ENCODE measurements around the gene KRT33A. TPM values are rescaled to one million over a fixed set of nuclear protein-coding genes. Genes with fewer than 3 reads are reported as not detected.

The KRT33A gene
- total RNA-seq, 1 donor from 2014 or later = 0.92 TPM

DNA sequence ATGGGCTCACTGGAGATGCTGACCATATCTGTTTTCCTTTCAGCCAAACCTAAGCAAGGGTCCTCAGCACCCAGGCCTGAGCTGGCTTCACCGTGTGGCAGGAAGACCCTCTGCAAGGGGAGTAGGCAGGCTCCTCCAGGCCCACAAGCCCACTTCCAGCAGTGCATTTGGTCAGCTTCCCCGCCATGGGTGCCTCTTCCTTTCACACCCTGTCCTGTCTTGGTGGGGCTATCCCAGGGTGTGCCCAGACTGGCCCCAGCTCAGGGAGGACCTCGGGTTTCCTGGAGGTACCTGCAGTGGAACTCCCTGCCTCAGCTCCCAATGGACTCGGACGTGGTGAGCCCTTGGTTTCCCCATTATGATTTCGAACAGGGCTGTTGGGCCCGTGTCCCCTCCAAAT, 22.4 kb downstream of the KRT33A start:
- no peak for ATAC-seq

DNA sequence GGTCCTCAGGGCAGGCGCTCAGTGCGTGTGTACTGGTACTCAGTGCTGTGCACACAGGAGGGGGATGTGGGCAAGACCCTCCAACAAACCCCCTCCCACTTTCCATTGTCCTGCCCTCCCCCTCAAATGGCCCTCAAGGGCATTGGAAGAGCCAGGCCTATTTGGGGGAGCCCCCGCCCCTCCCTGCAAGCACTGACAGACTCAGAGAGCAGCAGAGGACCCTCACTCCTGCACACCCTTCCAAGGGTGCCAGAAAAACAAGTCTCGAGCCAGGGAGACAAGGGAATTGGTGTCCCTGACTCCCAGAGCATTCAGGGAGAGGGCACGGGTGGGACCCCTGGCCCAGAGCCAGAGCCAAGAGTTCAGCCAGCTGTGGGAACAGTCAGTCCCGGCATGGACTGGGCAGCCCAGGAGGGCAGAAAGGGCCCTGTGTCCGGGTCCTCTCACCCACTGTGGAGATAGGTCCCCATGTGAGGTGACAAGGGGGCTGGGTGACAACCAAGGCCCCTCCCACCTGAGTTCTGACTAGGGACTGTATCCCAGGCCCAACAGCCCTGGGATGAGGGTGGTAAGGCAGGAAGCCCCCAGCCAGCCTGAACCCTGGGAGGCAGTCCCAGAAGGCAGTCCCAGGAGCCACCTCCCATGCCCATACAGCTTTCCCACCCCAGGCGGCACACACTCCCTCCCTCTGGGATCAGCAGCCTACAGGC, 23.1 kb downstream of the KRT33A start:
- ATAC-seq = no peak

DNA sequence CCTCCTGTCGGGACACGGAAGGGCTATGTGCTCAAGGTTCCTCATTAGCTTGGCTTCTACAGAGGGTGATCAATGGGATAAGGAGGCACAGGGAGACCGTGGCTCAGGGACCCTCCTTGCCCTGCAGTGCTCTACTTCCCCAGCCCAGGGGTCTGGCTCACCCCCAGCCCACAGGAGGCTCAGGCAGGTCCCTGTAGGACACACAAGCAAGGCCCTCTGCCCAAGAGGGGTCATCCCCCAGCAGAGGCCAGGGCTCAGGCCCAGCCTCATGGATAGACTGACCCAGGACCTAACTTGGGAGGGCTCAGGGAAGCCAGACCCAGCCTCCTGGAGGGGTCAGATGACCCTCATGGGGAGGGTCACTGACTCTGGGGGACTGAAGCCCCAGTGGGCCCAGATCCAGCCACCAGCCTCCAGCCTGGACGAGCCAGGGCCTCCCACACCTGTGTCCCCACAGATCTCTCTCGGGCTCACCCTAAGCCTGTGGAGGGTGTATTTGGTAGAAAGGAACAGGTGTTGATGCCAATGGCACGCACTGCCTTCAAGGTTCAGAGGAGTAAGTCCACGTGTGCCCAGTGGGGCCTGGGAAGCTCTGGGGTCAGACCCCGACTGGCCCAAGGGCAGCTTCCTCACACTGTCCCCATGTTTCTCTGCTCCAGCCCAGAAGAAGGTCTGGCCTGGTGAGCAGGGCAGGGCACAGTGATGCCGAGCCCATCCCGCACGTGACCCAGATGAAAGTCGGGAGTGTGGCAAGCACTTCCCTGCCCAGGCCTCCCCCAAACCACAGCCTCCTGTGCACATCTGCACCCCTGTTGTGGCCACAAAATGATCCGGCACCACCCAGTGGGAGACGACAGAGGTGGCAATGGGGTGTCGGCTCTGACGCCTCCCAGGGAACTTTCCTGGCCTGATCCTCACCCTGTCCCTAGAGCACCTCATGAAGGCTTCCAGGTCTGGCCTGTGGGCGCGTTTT, 24.2 kb downstream of the KRT33A start:
- ATAC-seq = no peak

DNA sequence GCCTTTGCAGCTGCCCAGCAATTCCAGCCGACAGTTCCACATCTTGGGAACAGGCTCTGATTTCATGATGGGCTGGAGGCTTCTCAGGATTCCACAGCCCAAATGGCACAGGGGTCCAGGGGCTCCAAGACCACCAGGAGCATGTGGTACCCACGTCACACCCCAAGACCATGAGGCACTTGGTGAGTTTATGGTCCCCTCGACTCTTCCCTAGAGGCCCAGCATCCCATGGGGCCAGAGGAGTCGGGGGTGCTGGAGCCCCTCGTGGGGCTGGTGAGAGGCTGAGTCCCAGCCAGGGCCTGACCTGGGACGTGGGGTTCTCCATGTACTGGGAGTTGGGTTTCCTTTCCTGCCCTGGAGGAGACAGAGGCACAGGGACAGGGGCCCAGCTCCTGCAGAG, 25.0 kb downstream of the KRT33A start:
- ATAC-seq = no peak

DNA sequence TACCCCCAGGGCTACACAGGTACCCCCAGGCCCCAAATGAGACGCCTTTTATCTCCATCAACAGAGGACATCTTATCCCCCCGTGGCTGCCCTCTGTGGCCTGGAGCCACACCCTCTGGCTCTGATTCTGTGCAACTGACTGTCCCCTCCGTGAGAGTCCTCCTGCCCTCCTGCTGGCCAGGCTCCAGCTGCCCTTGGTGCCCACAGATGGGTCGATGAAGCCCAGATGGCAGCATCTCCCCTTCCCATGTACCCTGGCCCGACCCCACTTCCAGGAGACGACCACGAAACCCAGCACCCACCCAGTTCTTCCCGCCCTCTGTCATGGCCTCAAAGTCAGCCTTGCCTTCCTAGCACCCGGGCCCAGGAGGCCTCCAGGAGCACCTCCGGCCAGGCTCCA, 25.5 kb downstream of the KRT33A start:
- no peak for ATAC-seq

DNA sequence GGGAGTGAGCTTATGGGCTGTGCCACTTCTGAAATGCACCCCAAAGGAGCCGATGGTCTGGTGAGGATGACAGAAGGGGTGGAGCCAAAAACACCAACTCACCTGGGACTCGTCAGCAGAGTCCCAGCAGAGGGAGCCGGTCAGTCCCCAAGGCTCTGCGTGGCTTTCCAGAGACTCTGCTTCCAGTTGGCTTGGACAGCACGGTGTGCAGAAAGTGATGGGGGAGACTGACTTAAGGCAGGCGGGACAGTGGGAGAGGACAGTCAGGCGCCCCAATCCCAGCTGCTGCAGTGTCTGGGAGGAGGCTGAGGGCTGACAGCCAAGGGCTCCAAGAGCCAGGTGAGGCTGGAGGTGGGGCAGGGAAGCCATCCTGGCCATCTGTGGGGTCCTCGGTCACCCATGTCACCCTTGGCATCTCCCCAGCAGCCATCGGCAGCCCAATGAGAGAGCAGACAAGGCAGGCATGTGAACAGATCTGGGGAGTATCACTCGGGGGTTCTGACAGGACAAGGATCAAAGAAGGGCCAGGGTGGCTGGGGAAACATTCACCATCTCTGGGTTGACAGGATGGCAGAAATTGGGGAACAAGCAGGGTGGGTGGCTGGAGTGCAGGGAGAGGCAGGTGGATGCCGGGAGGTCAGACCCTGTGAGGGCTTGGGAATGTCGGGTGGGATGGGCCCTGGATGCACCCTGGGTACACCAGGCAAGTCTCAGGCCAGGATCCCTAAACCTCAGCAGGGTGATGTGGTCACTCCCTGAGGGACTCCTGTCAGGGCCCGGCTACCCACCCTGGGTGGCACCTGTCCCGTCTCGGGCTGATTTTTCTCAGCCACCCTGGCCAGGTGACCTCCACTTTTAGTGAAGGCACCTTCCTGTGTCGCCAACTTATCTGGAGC, 26.2 kb downstream of the KRT33A start:
- peak; percentile 51 for ATAC-seq

DNA sequence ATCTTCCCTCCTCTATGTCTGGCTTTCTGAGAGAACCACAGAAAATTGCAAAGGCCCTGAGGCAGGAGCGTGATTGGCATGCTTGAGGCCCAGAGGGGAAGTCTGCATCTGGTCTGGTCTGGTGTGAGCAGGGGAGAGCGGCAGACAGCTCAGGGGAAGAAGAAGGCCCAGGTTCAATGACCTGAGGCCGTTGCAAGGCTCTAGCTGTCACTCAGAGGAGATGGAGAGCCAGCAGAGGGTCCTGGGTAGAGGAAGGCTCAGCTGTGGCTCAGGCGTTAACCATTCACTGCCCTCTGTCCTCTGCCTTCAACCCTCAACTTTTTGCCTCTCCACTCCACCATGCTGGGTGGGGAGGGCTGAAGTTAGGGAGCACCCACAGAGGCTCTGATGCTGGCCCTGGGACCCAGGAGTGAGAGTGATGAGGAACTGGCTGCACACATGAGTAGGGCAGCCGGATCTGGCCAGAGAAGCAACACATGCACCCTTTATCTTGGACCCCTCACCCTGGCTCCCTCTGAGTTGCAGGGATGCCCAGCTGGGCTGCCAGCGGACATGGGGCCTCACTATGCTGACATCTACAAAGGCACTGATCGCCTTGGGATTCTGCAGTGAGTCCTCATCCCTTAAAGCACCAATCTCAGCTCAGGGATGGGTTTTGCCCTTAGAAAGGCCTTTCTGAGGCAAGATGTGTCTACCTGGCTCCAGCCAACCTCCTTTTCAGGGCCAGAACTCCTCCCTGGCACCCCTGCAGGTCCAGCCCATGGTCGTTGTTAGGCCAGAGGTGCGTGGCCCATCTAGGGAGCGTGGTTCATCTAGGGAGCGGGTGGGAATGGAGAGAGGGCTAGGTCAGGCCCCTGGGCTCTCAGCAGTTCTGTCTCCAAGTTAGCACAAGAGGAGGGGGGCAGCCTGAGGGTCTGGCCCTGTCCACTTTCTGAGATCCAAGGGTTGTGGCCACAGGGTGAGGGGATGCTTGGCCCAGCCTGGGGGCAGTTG, 27.4 kb downstream of the KRT33A start:
- ATAC-seq = no peak

DNA sequence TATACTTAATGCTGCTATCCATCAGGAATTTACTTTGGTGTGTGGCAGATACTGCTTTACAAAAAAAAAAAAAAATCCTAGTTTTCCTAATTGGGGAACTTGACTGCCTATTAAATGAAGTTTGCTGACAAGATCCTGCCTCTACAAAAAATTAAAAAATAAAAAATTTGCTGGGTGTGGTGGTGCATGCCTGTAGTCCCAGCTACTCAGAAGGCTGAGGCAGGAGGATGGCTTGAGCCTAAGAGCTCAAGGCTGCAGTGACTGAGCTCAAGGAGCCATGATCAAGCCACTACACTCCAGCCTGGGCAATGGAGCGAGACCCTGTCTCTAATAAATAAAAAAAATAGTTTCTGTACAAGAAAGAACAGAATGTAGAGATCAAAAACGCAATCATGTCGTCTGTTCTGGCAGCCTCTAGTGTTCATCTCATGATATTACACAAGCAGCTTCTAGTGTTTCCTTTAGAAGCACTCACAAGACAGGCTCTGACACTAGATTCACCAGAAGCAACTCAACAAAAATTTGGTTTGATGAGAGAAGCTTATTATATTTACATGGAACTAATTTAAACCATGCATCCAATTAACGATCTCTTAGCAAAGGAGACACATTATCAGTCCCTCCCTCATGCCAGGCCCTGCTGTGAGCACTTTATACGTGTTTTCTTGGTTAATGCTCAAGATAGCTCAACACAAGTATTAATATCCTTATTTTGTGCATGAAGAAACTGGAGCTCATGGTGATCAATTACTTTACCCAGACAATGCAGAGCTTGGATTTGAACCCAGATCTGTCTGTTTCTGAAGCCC, 28.3 kb downstream of the KRT33A start:
- ATAC-seq = peak; percentile 55

DNA sequence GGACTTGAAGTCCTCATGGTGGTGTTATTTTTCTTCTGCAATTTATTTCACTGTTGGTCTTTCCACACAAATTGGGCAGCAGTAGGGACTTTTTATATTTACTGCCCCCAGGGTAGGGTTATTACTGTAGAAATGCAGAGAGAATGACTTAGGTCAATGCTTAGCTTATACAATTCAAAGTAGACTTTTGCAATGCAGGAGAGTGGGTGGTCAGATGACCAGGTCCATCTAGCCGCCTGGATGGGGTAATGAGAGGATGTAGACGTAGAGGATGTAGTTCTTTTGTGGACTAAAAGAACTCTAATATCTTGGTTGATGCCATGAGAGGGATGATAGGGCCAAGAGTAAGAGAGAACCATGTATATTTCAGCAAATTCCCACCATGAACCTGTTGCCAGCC, 32.4 kb downstream of the KRT33A start:
- ATAC-seq = no peak

DNA sequence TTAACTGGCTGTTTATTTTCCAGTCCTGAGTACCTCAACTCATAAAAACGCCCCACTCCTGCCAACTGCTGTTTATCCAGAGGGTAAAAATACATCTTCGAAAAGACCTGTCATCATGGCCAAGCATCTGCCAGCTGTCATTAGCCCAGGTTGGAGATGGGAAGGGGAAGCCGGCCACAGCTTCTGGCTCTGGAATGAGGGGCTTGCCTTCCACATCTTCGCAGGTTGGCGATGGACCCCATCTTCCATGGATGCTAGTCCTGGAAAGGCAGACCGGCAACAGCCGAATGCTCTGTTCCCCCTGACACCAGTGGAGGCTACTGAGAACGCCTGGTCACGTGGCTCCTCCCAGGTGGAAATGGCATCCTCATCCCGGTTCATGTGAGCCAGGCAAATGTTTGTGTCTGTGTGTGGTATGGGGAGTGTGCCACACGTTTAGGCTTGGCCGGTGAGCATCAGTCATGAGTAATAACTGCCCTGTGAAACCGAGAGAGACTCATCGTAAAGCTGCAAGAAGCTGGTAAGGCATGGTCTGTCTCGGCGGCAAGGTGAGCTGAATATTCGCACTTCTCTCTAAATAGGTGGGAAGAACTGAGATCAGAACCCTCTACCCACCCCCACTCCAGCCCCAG, 34.7 kb downstream of the KRT33A start:
- ATAC-seq = no peak

DNA sequence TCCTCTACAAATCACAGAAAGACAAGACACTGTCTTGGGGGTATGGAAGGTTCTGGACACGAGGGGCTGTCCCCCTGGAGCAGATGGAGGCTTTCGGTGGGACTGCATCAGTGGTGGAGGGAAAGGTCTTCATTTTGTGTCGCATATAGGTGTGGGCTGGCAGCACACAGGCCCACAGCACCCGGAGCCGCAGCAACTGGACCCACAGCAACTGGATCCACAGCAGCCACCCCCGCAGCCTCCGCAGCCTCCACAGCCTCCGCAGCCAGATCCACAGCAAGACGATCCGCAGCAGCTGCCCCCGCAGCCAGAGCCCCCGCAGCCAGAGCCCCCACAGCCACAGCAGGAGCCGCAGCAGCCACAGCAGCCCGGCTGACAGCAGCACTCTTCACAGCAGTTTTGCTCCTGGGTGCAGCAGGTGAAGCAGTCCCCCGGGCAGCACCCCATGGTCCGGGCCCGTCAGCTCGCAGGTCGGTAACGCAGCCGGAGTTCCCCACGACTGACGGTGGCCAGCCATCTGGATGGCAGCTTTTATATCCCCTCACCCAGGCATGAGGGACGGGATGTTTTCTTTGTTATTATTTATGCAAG, 35.3 kb downstream of the KRT33A start, which contains the start of gene KRTAP17-1:
KRTAP17-1 (minus strand) TSS at position 507 of the 591 bp plus-strand sequence; CDS start at position 447, 60 bp downstream.
- ATAC-seq = no peak

DNA sequence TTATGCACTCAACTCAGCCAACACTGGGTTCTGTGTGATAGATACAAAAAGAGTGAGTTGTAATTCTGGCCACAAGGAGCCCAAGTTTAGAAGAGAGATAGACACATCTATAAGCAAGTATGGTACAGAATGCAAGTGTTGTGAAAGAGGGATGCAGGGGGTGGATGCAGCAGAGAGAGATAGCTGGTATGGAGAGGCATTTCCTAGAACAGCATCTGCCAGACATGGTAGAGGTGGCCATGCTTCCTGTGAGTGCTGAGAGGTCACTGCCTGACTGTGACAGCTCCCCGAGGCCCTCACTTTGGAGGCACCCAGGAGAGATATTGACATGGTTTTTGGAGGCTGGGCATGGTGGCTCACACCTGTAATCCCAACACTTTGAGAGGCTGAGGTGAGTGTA, 39.5 kb downstream of the KRT33A start:
- no peak for ATAC-seq

DNA sequence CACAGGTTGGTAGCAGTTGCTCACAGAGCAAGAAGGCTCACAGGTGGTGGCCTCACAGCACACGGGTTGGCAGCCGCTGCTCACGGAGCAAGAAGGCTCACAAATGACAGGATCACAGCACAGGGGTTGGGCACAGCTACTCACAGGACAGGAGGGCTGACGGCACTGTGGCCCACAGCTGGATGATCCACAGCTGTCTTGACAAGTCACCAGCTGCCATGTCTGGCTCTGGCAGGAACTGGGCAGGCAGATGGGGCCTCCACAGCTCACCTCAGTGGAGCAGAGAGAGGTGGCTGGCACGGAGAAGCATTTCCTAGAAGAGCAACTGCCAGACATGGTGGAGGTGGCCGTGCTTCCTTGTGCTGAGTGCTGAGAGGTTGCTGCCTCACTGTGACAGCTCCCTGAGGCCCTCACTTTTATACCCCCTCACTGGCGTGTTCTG, 41.7 kb downstream of the KRT33A start, which contains the start of gene KRTAP16-1:
KRTAP16-1 (minus strand) TSS at position 392 of the 442 bp plus-strand sequence; CDS start at position 336, 56 bp downstream.
- peak; percentile 41 for ATAC-seq

DNA sequence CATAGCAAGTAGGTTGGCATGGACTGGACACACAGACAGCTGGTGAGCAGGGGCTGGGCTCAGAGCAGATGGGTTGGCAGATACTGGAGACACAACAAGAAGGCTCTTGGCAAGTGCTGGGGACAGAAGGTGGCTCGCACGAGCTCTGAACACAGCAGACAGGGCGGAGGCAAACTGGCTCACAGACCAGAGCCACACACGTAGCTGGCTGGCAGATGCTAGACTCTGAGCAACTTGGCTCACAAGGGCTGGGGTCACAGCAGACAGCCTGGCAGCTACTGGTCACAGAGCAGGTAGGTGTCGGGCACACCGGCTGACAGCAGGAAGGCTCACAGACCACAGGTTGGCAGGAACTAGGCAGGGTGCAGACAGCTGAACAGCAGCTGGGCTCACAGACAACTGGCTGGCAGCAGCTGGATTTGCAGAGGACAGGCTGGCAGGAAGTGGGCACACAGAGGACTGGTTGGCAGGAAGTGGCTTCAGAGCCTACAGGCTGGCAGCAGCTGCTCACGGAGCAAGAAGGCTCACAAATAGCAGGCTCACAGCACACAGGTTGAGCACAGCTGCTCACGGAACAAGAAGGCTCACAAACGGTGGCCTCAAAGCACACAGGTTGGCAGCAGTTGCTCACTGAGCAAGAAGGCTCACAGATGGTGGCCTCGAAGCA, 42.2 kb downstream of the KRT33A start:
- ATAC-seq = peak; percentile 82

DNA sequence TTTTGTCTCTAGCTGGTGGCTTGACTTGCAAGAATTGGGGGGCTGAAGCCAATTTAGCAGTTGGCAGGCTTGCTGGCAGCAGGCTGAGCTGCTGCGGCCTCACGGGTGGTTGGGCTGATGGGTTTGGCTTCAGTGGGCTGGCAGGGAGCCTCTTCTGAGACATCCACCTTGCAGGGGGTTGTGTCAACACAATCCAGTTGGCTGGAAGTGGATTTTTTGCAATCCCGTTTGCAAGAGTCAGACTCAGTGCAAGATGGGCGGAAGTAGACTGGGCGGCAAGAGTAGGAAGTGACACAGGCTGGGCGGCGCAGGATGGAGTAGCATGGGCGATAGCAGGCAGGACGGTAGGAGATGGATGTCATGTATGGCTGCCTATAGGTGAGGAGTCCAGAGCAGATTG, 43.0 kb downstream of the KRT33A start:
- ATAC-seq = no peak

DNA sequence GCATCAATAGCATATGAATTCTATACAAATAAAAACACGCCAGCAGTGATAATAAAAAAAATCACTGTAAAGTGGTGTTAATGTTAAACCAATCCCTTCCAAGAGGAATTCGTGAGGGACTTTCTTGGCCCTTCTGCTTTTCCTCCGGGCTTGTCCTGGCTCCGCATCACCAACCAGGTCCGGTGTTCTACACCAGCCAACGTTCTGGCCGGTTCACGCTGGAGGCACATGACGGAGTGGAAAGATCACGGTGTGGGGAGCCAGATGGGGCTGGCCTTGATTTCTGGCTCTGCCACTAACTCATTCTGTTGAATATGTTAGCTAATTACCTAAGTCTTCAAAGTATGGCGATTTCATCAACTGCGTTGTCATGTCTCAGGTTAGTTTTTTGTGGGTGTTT, 46.5 kb downstream of the KRT33A start:
- ATAC-seq = no peak

DNA sequence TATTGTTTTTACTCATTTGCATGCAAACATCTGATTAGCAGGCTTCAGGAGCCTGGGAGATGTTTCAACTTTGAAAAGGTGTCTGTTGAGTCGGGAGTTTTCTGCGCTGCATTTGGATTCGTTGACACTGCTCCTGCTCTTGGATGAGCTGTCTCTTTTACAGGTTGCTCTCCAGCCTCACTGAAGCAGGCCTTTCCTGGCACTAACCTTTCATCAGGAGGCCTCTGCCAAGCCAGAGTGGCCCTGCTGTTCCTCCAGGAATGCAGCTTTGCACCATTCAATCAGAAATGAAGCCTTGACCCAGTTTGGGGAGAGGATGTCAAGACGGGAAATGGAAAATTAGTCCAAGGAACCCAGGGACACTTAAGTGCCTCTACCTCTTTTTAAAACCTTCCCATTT, 47.6 kb downstream of the KRT33A start:
- ATAC-seq = no peak

Measured in esophagus mucosa (tissue), 1 donor.